Measurements from ENCODE around the gene ZNF362. TPM values are rescaled to one million over a fixed set of nuclear protein-coding genes. Genes with fewer than 3 reads are reported as not detected.

ZNF362 gene
- total and polyA plus RNA-seq, 2 experiments from 2014 or later, result 11.0 to 12.9 TPM

- ATAC-seq, result peak; percentile 74
- no peak overlapping the region for H3K27ac ChIP-seq (ENCODE audit: low read depth)
- TF ChIP-seq, protein P1, sequence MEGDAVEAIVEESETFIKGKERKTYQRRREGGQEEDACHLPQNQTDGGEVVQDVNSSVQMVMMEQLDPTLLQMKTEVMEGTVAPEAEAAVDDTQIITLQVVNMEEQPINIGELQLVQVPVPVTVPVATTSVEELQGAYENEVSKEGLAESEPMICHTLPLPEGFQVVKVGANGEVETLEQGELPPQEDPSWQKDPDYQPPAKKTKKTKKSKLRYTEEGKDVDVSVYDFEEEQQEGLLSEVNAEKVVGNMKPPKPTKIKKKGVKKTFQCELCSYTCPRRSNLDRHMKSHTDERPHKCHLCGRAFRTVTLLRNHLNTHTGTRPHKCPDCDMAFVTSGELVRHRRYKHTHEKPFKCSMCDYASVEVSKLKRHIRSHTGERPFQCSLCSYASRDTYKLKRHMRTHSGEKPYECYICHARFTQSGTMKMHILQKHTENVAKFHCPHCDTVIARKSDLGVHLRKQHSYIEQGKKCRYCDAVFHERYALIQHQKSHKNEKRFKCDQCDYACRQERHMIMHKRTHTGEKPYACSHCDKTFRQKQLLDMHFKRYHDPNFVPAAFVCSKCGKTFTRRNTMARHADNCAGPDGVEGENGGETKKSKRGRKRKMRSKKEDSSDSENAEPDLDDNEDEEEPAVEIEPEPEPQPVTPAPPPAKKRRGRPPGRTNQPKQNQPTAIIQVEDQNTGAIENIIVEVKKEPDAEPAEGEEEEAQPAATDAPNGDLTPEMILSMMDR (conservative IDR thresholded peaks at IDR 0.05; ENCODE audit: low read depth in 2 of 2), result no peak
- no peak for TF ChIP-seq EZH2phosphoT487 (IDR thresholded peaks at IDR 0.05; ENCODE audit: unreplicated experiment)
- TF ChIP-seq ETS1 (IDR thresholded peaks at IDR 0.05), result no peak
- TF ChIP-seq ZNF331 (CRISPR knock-in tag; IDR thresholded peaks at IDR 0.05; ENCODE audit: low read depth), result no peak
- peak; percentile 3; the same call in 1 of the 2 replicates for TF ChIP-seq ZNF462 (CRISPR knock-in tag; IDR thresholded peaks at IDR 0.05)
- TF ChIP-seq NANOG (IDR thresholded peaks at IDR 0.05; ENCODE audit: borderline replicate concordance), result no peak
These were observed 85.9 kb downstream of the ZNF362 start for GRCh38 chr1:33342041-33342723.

More at GRCh38 chr1:33342041-33342723, 85.9 kb downstream of the ZNF362 start:
- Histone ChIP-seq H3F3A (replicated peaks; ENCODE audit: low read depth) (0 out of 2 replicates have a peak, but pooled peaks cover 8% of the 10 kb centered on the region), H2AFZ (no peak overlapping the region), H4K20me1 (replicated peaks; ENCODE audit: insufficient read depth) (peaks cover 19% of the 10 kb centered on the region), H3K36me3 (ENCODE audit: insufficient read depth) (no peaks in the 10 kb centered on the region), H3K4me1 (ENCODE audit: insufficient read depth) (peaks cover 63% of the 10 kb centered on the region), H3K4me3 (peak overlapping the region; percentile 11; the same call in 1 of the 2 replicates), H3K27me3 (ENCODE audit: insufficient read depth) (peaks cover 87% of the 10 kb centered on the region), H3K4me2 (peak overlapping the region; percentile 74), H3K9me2 (ENCODE audit: insufficient read depth) (no peaks in the 10 kb centered on the region), H3K79me2 (replicated peaks; ENCODE audit: insufficient read depth) (no peaks in the 10 kb centered on the region)
- H3K4me3 Mint-ChIP-seq, result peak overlapping the region; percentile 58
- no peak overlapping the region for H3K27ac Mint-ChIP-seq
- peaks cover 36% of the 10 kb centered on the region for H3K27me3 Mint-ChIP-seq (ENCODE audit: insufficient read depth, low read depth, poor library complexity)
- no peaks in the 10 kb centered on the region for H3K36me3 Mint-ChIP-seq (ENCODE audit: low read depth)
- no peaks in the 10 kb centered on the region for H3K9me3 Mint-ChIP-seq
- DNase-seq (ENCODE audit: low spot score), result peak; percentile 65
- peaks cover 73% of the 10 kb centered on the region for H3K4me1 Mint-ChIP-seq
